Thyroid gland (tissue), 4 donors: ENCODE results near the gene HM13.

Source experiments
- POLR2A ChIP-seq, 2 donors: fragments of 450-650 bp; IDR thresholded peaks; one replicate each; pipeline ENCODE4 v1.6.1; 2017; ENCODE audit warnings: antibody characterized with exemption in 2 of 2, mild to moderate bottlenecking in 2 of 2, moderate library complexity in 1 of 2
- TF ChIP-seq, protein P1 (sequence below), 6 experiments: fragments of 200-600 bp in 3 of 6; fragments of 450-650 bp in 3 of 6; sonication (generic) in 3 of 6; IDR thresholded peaks; one replicate each; pipeline ENCODE4 v1.5.1; 2016 to 2019; ENCODE audit warnings: antibody characterized with exemption in 6 of 6, mild to moderate bottlenecking in 2 of 6, inconsistent platforms in 1 of 6, moderate library complexity in 1 of 6

GRCh38 chr20:31500527-31500926 is 13.7 kb upstream of the HM13 start:
- TF ChIP-seq POLR2A (IDR thresholded peaks at IDR 0.05) = no peak
- TF ChIP-seq, protein P1, sequence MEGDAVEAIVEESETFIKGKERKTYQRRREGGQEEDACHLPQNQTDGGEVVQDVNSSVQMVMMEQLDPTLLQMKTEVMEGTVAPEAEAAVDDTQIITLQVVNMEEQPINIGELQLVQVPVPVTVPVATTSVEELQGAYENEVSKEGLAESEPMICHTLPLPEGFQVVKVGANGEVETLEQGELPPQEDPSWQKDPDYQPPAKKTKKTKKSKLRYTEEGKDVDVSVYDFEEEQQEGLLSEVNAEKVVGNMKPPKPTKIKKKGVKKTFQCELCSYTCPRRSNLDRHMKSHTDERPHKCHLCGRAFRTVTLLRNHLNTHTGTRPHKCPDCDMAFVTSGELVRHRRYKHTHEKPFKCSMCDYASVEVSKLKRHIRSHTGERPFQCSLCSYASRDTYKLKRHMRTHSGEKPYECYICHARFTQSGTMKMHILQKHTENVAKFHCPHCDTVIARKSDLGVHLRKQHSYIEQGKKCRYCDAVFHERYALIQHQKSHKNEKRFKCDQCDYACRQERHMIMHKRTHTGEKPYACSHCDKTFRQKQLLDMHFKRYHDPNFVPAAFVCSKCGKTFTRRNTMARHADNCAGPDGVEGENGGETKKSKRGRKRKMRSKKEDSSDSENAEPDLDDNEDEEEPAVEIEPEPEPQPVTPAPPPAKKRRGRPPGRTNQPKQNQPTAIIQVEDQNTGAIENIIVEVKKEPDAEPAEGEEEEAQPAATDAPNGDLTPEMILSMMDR (IDR thresholded peaks at IDR 0.05) = no peak
